ENCODE results near the gene OR6T1. TPM values are rescaled to one million over a fixed set of nuclear protein-coding genes. Genes with fewer than 3 reads are reported as not detected.

Gene OR6T1
- polyA plus RNA-seq, 3 donors, result not detected

GRCh38 chr11:123920943-123921342 is 22.7 kb downstream of the OR6T1 start:
- H3K27ac Mint-ChIP-seq, result no peak overlapping the region
- H3K4me2 ChIP-seq (replicated peaks; ENCODE audit: extremely low read depth, low read length, poor library complexity, severe bottlenecking), result no peak overlapping the region
- H3K4me3 ChIP-seq (replicated peaks in 1 of 3; ENCODE audit: low read depth in 2 of 3, low read length in 3 of 3), result no peak overlapping the region
- TF ChIP-seq, protein P1, sequence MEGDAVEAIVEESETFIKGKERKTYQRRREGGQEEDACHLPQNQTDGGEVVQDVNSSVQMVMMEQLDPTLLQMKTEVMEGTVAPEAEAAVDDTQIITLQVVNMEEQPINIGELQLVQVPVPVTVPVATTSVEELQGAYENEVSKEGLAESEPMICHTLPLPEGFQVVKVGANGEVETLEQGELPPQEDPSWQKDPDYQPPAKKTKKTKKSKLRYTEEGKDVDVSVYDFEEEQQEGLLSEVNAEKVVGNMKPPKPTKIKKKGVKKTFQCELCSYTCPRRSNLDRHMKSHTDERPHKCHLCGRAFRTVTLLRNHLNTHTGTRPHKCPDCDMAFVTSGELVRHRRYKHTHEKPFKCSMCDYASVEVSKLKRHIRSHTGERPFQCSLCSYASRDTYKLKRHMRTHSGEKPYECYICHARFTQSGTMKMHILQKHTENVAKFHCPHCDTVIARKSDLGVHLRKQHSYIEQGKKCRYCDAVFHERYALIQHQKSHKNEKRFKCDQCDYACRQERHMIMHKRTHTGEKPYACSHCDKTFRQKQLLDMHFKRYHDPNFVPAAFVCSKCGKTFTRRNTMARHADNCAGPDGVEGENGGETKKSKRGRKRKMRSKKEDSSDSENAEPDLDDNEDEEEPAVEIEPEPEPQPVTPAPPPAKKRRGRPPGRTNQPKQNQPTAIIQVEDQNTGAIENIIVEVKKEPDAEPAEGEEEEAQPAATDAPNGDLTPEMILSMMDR (IDR thresholded peaks at IDR 0.05), result no peak
- DNase-seq, result no peak
- no peak overlapping the region for H2AFZ ChIP-seq (ENCODE audit: insufficient read depth, low read depth, low read length, poor library complexity, severe bottlenecking)
- no peak overlapping the region for H3K9ac ChIP-seq (ENCODE audit: insufficient read depth, low read length, poor library complexity, severe bottlenecking)
- no peaks in the 10 kb centered on the region for H3K27me3 ChIP-seq (ENCODE audit: control insufficient read depth in 2 of 2, insufficient read depth in 2 of 2, low read length in 2 of 2)
- no peaks in the 10 kb centered on the region for H3K9me3 ChIP-seq (replicated peaks in 1 of 2; ENCODE audit: control insufficient read depth in 1 of 2, insufficient read depth in 1 of 2, low read length in 2 of 2)
- no peaks in the 10 kb centered on the region for H3K4me1 Mint-ChIP-seq
- intact Hi-C loops (cut with micrococcal nuclease), result no loop called here
- H3K27me3 Mint-ChIP-seq (ENCODE audit: low read depth in 3 of 3), result no peaks in the 10 kb centered on the region
- no peaks in the 10 kb centered on the region for H3K79me2 ChIP-seq (ENCODE audit: insufficient read depth, low read length)
- H3K36me3 ChIP-seq (replicated peaks in 1 of 2; ENCODE audit: control insufficient read depth in 1 of 2, insufficient read depth in 2 of 2, low read length in 2 of 2), result no peaks in the 10 kb centered on the region
- no CpG with 5 or more reads among the region's 3 CpGs for WGBS (ENCODE audit: insufficient coverage)
- no peaks in the 10 kb centered on the region for H4K20me1 ChIP-seq (ENCODE audit: insufficient read depth, low read length)
- no peak overlapping the region for H3K27ac ChIP-seq (ENCODE audit: low read depth in 1 of 2, low read length in 2 of 2)
- H3K4me3 Mint-ChIP-seq, result no peak overlapping the region
- H3K9me3 Mint-ChIP-seq, result no peaks in the 10 kb centered on the region
- no peaks in the 10 kb centered on the region for H3K4me1 ChIP-seq (ENCODE audit: control insufficient read depth in 1 of 2, insufficient read depth in 2 of 2, low read length in 2 of 2)
- no peaks in the 10 kb centered on the region for H3K36me3 Mint-ChIP-seq

GRCh38 chr11:123905826-123906225 is 37.8 kb downstream of the OR6T1 start:
- Histone ChIP-seq H3K27ac (ENCODE audit: low read depth in 1 of 2, low read length in 2 of 2) (no peak overlapping the region), H3K4me1 (ENCODE audit: control insufficient read depth in 1 of 2, insufficient read depth in 2 of 2, low read length in 2 of 2) (no peaks in the 10 kb centered on the region), H3K36me3 (replicated peaks in 1 of 2; ENCODE audit: control insufficient read depth in 1 of 2, insufficient read depth in 2 of 2, low read length in 2 of 2) (no peaks in the 10 kb centered on the region), H3K79me2 (ENCODE audit: insufficient read depth, low read length) (no peaks in the 10 kb centered on the region), H3K9me3 (replicated peaks in 1 of 2; ENCODE audit: control insufficient read depth in 1 of 2, insufficient read depth in 1 of 2, low read length in 2 of 2) (no peaks in the 10 kb centered on the region), H3K27me3 (ENCODE audit: control insufficient read depth in 2 of 2, insufficient read depth in 2 of 2, low read length in 2 of 2) (no peaks in the 10 kb centered on the region), H3K4me3 (replicated peaks in 1 of 3; ENCODE audit: low read depth in 2 of 3, low read length in 3 of 3) (no peak overlapping the region), H3K9ac (ENCODE audit: insufficient read depth, low read length, poor library complexity, severe bottlenecking) (no peak overlapping the region), H4K20me1 (ENCODE audit: insufficient read depth, low read length) (no peaks in the 10 kb centered on the region), H3K4me2 (replicated peaks; ENCODE audit: extremely low read depth, low read length, poor library complexity, severe bottlenecking) (no peak overlapping the region), H2AFZ (ENCODE audit: insufficient read depth, low read depth, low read length, poor library complexity, severe bottlenecking) (no peak overlapping the region)
- H3K27me3 Mint-ChIP-seq (ENCODE audit: low read depth in 3 of 3), result no peaks in the 10 kb centered on the region
- no peaks in the 10 kb centered on the region for H3K4me1 Mint-ChIP-seq
- intact Hi-C loops (cut with micrococcal nuclease), result no loop called here
- TF ChIP-seq, protein P1 (IDR thresholded peaks at IDR 0.05), result no peak
- no peaks in the 10 kb centered on the region for H3K36me3 Mint-ChIP-seq
- H3K9me3 Mint-ChIP-seq, result no peaks in the 10 kb centered on the region
- H3K27ac Mint-ChIP-seq, result no peak overlapping the region
- no peak for DNase-seq
- no peak overlapping the region for H3K4me3 Mint-ChIP-seq
- WGBS (ENCODE audit: insufficient coverage), result 93% methylated on average over 2 of the region's 3 CpGs

Measured in CD14-positive monocyte (primary cell).